ENCODE data around the gene CDH23.

GRCh38 chr10:71766717-71767419 lies 370.1 kb downstream of the CDH23 start:
- TF ChIP-seq POLR2AphosphoS5 (IDR thresholded peaks at IDR 0.05; ENCODE audit: low read depth, low read length) (no peak), REST (IDR thresholded peaks at IDR 0.05; ENCODE audit: insufficient read depth in 1 of 2, low read depth in 2 of 2, low read length in 2 of 2) (no peak), TAF1 (IDR thresholded peaks at IDR 0.05; ENCODE audit: borderline replicate concordance, insufficient read depth, low read length) (no peak)
